Measurements from ENCODE around the gene IPCEF1. TPM values are rescaled to one million over a fixed set of nuclear protein-coding genes. Genes with fewer than 3 reads are reported as not detected.

Gene IPCEF1
- total and polyA plus RNA-seq, 4 donors, result 0.46 to 2.8 (median 1.3) TPM

DNA sequence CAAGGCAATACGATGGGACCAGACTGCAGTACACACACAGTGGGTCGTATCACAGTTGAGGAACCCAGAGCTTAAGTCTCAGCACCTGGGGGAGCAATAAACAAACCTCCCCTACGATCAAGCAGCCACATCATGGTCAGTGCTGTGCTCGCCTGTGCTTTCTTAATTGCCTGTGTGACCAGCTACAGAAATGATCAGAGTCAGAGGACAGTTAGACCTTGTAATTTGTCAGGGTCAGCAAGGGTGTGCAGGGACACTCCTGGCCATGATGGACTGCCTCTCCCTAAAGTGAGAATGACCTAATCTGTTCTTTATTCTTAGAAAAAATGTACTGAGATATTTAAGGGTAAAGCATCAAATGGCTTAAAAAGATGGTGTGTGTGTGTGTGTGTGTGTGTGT lies 239.1 kb downstream of the IPCEF1 start:
- Histone ChIP-seq H3K4me1 (ENCODE audit: control insufficient read depth in 4 of 4, insufficient read depth in 4 of 4, low read length in 3 of 4) (no peaks in the 10 kb centered on the region), H3K4me3 (ENCODE audit: low read depth in 1 of 3, low read length in 3 of 3) (no peak overlapping the region), H3K9ac (ENCODE audit: low read depth in 1 of 2, low read length in 2 of 2) (no peak overlapping the region), H3K27me3 (ENCODE audit: control insufficient read depth in 4 of 4, insufficient read depth in 4 of 4, low read length in 3 of 4) (no peaks in the 10 kb centered on the region), H3K9me3 (ENCODE audit: control insufficient read depth in 4 of 4, low read length in 3 of 4) (peaks cover 0 to 7% (median 0%) of the 10 kb centered on the region in 4 donors), H3K36me3 (ENCODE audit: control insufficient read depth in 4 of 4, insufficient read depth in 3 of 4, low read depth in 1 of 4, low read length in 3 of 4) (no peaks in the 10 kb centered on the region), H3K27ac (ENCODE audit: low read depth in 1 of 2, low read length in 2 of 2) (no peak overlapping the region)
- 60% methylated on average over 4 of the region's 4 CpGs for WGBS
- TF ChIP-seq TAF1 (conservative IDR thresholded peaks at IDR 0.05) (no peak), ATF3 (IDR thresholded peaks at IDR 0.05) (no peak), REST (IDR thresholded peaks at IDR 0.05) (no peak), EGR1 (IDR thresholded peaks at IDR 0.05; ENCODE audit: low read depth in 2 of 2) (no peak), FOXA1 (IDR thresholded peaks at IDR 0.05) (no peak), CTCF (IDR thresholded peaks at IDR 0.05; ENCODE audit: low read depth, low read length, missing input control) (no peak), ZBTB33 (IDR thresholded peaks at IDR 0.05) (no peak), RAD21 (IDR thresholded peaks at IDR 0.05) (no peak), YY1 (IDR thresholded peaks at IDR 0.05) (no peak), NR2F2 (IDR thresholded peaks at IDR 0.05) (no peak), FOXA2 (IDR thresholded peaks at IDR 0.05) (no peak), GABPA (IDR thresholded peaks at IDR 0.05 in 1 of 2, conservative IDR thresholded peaks at IDR 0.05 in 1 of 2) (no peak), HNF4A (conservative IDR thresholded peaks at IDR 0.05) (no peak), SP1 (IDR thresholded peaks at IDR 0.05) (no peak), RXRA (IDR thresholded peaks at IDR 0.05) (no peak), JUND (IDR thresholded peaks at IDR 0.05) (no peak)
- TF ChIP-seq, protein P1, sequence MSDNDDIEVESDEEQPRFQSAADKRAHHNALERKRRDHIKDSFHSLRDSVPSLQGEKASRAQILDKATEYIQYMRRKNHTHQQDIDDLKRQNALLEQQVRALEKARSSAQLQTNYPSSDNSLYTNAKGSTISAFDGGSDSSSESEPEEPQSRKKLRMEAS (IDR thresholded peaks at IDR 0.05), result no peak
- DNase-seq (ENCODE audit: low spot score), result no peak

DNA sequence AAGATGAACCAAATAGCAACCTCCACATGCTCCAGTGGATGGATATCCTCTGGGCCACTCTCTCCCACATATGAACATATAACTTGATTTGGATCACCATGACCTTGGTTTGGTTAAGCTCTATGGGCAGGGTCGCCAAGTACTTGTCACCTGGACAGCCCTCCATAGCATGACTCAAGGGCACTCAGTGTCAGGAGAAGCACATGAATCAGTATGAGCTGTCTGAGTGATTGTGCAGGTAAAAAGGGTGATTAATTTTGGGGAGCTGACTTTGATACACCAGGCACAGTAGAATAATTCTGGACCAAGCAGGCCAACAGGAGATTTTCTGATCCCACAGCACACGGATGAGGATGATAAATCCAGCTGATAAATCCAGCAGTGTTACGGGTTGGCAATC lies 243.2 kb downstream of the IPCEF1 start:
- H3K36me3 ChIP-seq (ENCODE audit: control insufficient read depth in 4 of 4, insufficient read depth in 3 of 4, low read depth in 1 of 4, low read length in 3 of 4), result no peaks in the 10 kb centered on the region
- WGBS, result 78% methylated on average over 3 of the region's 3 CpGs
- TF ChIP-seq TAF1 (conservative IDR thresholded peaks at IDR 0.05) (no peak), RAD21 (IDR thresholded peaks at IDR 0.05) (no peak), FOXA2 (IDR thresholded peaks at IDR 0.05) (no peak), YY1 (IDR thresholded peaks at IDR 0.05) (no peak), HNF4A (conservative IDR thresholded peaks at IDR 0.05) (no peak)
- no peaks in the 10 kb centered on the region for H3K27me3 ChIP-seq (ENCODE audit: control insufficient read depth in 4 of 4, insufficient read depth in 4 of 4, low read length in 3 of 4)
- peaks cover 0 to 3% (median 0%) of the 10 kb centered on the region in 4 donors for H3K9me3 ChIP-seq (ENCODE audit: control insufficient read depth in 4 of 4, low read length in 3 of 4)
- no peak overlapping the region for H3K9ac ChIP-seq (ENCODE audit: low read depth in 1 of 2, low read length in 2 of 2)
- no peaks in the 10 kb centered on the region for H3K4me1 ChIP-seq (ENCODE audit: control insufficient read depth in 4 of 4, insufficient read depth in 4 of 4, low read length in 3 of 4)
- no peak overlapping the region for H3K4me3 ChIP-seq (ENCODE audit: low read depth in 1 of 3, low read length in 3 of 3)
- no peak overlapping the region for H3K27ac ChIP-seq (ENCODE audit: low read depth in 1 of 2, low read length in 2 of 2)
- DNase-seq (ENCODE audit: low spot score), result no peak

All from liver (tissue), 9 donors.